ENCODE results near the gene IL11RA. TPM values are rescaled to one million over a fixed set of nuclear protein-coding genes. Genes with fewer than 3 reads are reported as not detected.

Gene IL11RA
- total and polyA plus RNA-seq, 9 of the 15 experiments (the other 6 are each of a cell fraction or from before 2014, with no cell fraction given) = 0.11 to 5.8 (median 2.8) TPM

DNA sequence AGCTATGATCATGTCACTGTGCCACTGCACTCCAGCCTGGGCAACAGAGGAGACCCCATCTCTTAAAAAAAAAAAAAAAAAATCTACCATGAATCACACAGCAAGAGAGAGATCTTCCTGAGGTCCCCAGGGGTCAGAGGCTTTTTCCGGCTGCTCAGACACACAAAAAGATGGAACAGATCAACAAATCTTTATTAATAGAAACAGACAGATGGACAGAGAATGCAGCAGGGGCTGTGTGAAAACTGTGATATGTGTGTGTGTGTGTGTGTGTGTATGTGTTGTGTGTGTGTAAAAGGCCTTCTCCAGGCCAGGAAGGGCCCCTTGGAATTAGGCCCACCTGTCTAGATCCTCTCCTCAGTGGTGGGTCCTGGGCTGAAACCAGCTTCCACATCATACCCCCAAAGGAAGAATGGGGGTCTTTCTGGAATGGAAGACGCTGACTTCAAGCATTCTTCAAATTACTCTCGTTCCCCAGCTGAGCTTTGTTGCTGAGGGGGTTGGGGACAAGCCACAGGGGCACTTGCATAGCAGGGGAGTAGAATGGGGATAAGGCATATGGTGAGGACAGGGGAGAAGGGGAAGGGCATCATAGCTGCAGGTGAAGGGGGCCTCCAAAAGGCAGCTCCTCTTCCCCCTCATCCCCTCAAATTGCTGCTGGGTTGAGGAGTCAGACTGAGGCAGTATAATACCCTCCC, 17.3 kb upstream of the IL11RA start:
- WGBS (ENCODE audit: insufficient coverage, low coverage, missing lambda C conversion rate) = 70% methylated on average over 2 of the region's 3 CpGs
- ATAC-seq (no peak), DNase-seq (ENCODE audit: extremely low read depth in 1 of 4, low spot score in 3 of 4) (no peak), FAIRE-seq (no peak)
- Histone ChIP-seq H3K4me2 (ENCODE audit: insufficient read depth, low read length) (no peak overlapping the region), H3K27ac (ENCODE audit: extremely low read depth, low read depth, low read length) (no peak overlapping the region), H3K79me2 (ENCODE audit: control insufficient read depth, insufficient read depth, low read length) (peaks cover 18% of the 10 kb centered on the region), H3K4me3 (no peak overlapping the region), H3K36me3 (ENCODE audit: control insufficient read depth, insufficient read depth, low read length) (peaks cover 14% of the 10 kb centered on the region; the same call in 1 of the 3 replicates), H3K9me1 (ENCODE audit: control insufficient read depth, insufficient read depth, low read length) (no peaks in the 10 kb centered on the region), H3K4me1 (replicated peaks in 1 of 2; ENCODE audit: control insufficient read depth in 2 of 2, insufficient read depth in 2 of 2, low read length in 2 of 2) (peaks cover 5 to 23% of the 10 kb centered on the region in 2 experiments; a peak in 4 of 5 replicates), H2AFZ (ENCODE audit: low read depth, low read length) (no peak overlapping the region), H3K9ac (ENCODE audit: insufficient read depth in 1 of 2, low read depth in 2 of 2, low read length in 2 of 2) (peak overlapping the region in 1 of 2 experiments; percentile 77; a peak in 1 of 4 replicates), H3K9me3 (replicated peaks; ENCODE audit: control insufficient read depth, insufficient read depth, low read depth, low read length) (no peaks in the 10 kb centered on the region), H3K27me3 (ENCODE audit: control insufficient read depth in 2 of 2, insufficient read depth in 2 of 2, low read length in 2 of 2) (peaks cover 0 to 12% of the 10 kb centered on the region in 2 experiments; a peak in 4 of 5 replicates), H4K20me1 (replicated peaks; ENCODE audit: control insufficient read depth, insufficient read depth, low read length) (0 out of 2 replicates have a peak, but pooled peaks cover 4% of the 10 kb centered on the region)
- ChIA-PET POLR2A (interaction anchor here (0.6 to 1.2 kb wide), 6 partner anchors 12 to 300 kb away, joined by 3 to 5 read pairs (median 3); partner anchors contain the start of genes GALT and IL11RA), CTCF (ENCODE audit: low intra/inter-chr PET ratio) (interaction anchor here (1.2 to 1.5 kb wide), 3 partner anchors 22 to 303 kb away, joined by 3 to 11 read pairs (median 7); no protein-coding TSS in a partner anchor)
- TSS peak; percentile 61 for BruUV-seq (replicated peaks)
- in situ Hi-C loops (cut with MboI) = no loop called here
- intact Hi-C loops (cut with micrococcal nuclease) = no loop called here
- TF ChIP-seq NFE2L1 (tag; IDR thresholded peaks at IDR 0.05; ENCODE audit: borderline replicate concordance, low read depth) (no peak), SRSF9 (IDR thresholded peaks at IDR 0.05; ENCODE audit: borderline replicate concordance, low read depth, low read length) (no peak), C11orf30 (IDR thresholded peaks at IDR 0.05; ENCODE audit: low read depth) (no peak), RBM34 (IDR thresholded peaks at IDR 0.05; ENCODE audit: borderline replicate concordance, insufficient read depth, low read length) (no peak), MEF2A (IDR thresholded peaks at IDR 0.05; ENCODE audit: control insufficient read depth, low read depth, low read length) (no peak), ZC3H4 (CRISPR knock-in tag; IDR thresholded peaks at IDR 0.05; ENCODE audit: borderline replicate concordance) (no peak), SUPT5H (IDR thresholded peaks at IDR 0.05) (no peak), MED1 (CRISPR knock-in tag; IDR thresholded peaks at IDR 0.05; ENCODE audit: borderline replicate concordance) (no peak), ATF7 (IDR thresholded peaks at IDR 0.05) (no peak), SP2 (IDR thresholded peaks at IDR 0.05; ENCODE audit: extremely low read depth, low read depth, low read length, poor library complexity, severe bottlenecking) (no peak), PCBP2 (IDR thresholded peaks at IDR 0.05; ENCODE audit: low read depth, low read length, poor library complexity, severe bottlenecking) (no peak), SIX5 (IDR thresholded peaks at IDR 0.05; ENCODE audit: borderline replicate concordance in 1 of 2, insufficient read depth in 1 of 2, low read depth in 1 of 2, low read length in 2 of 2) (no peak), ZBTB49 (CRISPR knock-in tag; IDR thresholded peaks at IDR 0.05; ENCODE audit: borderline replicate concordance) (no peak), CSDE1 (IDR thresholded peaks at IDR 0.05) (no peak), JUNB (CRISPR knock-in tag; conservative IDR thresholded peaks at IDR 0.05) (no peak)
- TF ChIP-seq, protein P1, sequence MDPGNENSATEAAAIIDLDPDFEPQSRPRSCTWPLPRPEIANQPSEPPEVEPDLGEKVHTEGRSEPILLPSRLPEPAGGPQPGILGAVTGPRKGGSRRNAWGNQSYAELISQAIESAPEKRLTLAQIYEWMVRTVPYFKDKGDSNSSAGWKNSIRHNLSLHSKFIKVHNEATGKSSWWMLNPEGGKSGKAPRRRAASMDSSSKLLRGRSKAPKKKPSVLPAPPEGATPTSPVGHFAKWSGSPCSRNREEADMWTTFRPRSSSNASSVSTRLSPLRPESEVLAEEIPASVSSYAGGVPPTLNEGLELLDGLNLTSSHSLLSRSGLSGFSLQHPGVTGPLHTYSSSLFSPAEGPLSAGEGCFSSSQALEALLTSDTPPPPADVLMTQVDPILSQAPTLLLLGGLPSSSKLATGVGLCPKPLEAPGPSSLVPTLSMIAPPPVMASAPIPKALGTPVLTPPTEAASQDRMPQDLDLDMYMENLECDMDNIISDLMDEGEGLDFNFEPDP (CRISPR knock-in tag; IDR thresholded peaks at IDR 0.05) = no peak
- TF ChIP-seq, protein P2, sequence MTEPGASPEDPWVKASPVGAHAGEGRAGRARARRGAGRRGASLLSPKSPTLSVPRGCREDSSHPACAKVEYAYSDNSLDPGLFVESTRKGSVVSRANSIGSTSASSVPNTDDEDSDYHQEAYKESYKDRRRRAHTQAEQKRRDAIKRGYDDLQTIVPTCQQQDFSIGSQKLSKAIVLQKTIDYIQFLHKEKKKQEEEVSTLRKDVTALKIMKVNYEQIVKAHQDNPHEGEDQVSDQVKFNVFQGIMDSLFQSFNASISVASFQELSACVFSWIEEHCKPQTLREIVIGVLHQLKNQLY (CRISPR knock-in tag; conservative IDR thresholded peaks at IDR 0.05) = no peak
